K562 (cell line): ENCODE data around the gene PRR36. TPM values are rescaled to one million over a fixed set of nuclear protein-coding genes. Genes with fewer than 3 reads are reported as not detected.

Source experiments
- ATF4 ChIP-seq: fragments of 450-650 bp; formaldehyde crosslinking; IDR thresholded peaks from 2 replicates; pipeline ENCODE4 v1.4.0; 2022; ENCODE audit warnings: mild to moderate bottlenecking, moderate library complexity
- BHLHE40 ChIP-seq: IDR thresholded peaks from 2 replicates; pipeline ENCODE4 v1.6.1; 2011; ENCODE audit warnings: low read length, improper control_type of control experiment
- EHMT2 ChIP-seq: fragments of 450-650 bp; IDR thresholded peaks from 2 replicates; pipeline ENCODE4 v1.6.1; 2018; ENCODE audit warnings: antibody characterized with exemption
- ELF2 ChIP-seq: fragments of 250-450 bp; sonication (Bioruptor Pico); IDR thresholded peaks from 2 replicates; pipeline ENCODE4 v1.5.0; 2021; ENCODE audit warnings: mild to moderate bottlenecking
- ELF4 ChIP-seq: fragments of 450-650 bp; formaldehyde crosslinking; IDR thresholded peaks from 2 replicates; pipeline ENCODE4 v1.4.0; 2022; ENCODE audit warnings: missing genetic modification characterization
- KLF1 ChIP-seq: fragments of 450-650 bp; IDR thresholded peaks from 2 replicates; pipeline ENCODE4 v1.6.1; 2016; ENCODE audit warnings: missing genetic modification characterization, missing compliant biosample characterization
- L3MBTL2 ChIP-seq: fragments of 450-650 bp; IDR thresholded peaks from 2 replicates; pipeline ENCODE4 v1.6.1; 2016; ENCODE audit warnings: mild to moderate bottlenecking, moderate library complexity
- MEF2A ChIP-seq: IDR thresholded peaks from 2 replicates; pipeline ENCODE4 v1.6.1; 2011; ENCODE audit warnings: low read depth, mild to moderate bottlenecking, low read length, moderate library complexity; ENCODE audit not compliant: control insufficient read depth
- SMARCA5 ChIP-seq: fragments of 450-650 bp; IDR thresholded peaks from 2 replicates; pipeline ENCODE4 v1.6.1; 2016
- TCF7 ChIP-seq: sonication (generic); IDR thresholded peaks from 2 replicates; pipeline ENCODE4 v1.6.1; 2016; ENCODE audit warnings: antibody characterized with exemption, borderline replicate concordance
- U2AF1 ChIP-seq: fragments of 200-400 bp; formaldehyde crosslinking; optimal IDR thresholded peaks from 2 replicates; pipeline ENCODE3; 2017; ENCODE audit warnings: mild to moderate bottlenecking, low read depth, low read length, moderate library complexity
- U2AF2 ChIP-seq: fragments of 200-400 bp; formaldehyde crosslinking; optimal IDR thresholded peaks from 2 replicates; pipeline ENCODE3; 2017; ENCODE audit warnings: low read depth, mild to moderate bottlenecking, low read length
- XRCC4 ChIP-seq: IDR thresholded peaks from one replicate; pipeline ENCODE4 v1.6.1; 2011; ENCODE audit not compliant: insufficient read depth, insufficient read length; ENCODE audit errors: extremely low read depth
- YBX1 ChIP-seq: fragments of 450-650 bp; IDR thresholded peaks from 2 replicates; pipeline ENCODE4 v1.7.1; 2016; ENCODE audit warnings: mild to moderate bottlenecking
- ZKSCAN1 ChIP-seq: fragments of 150-350 bp; IDR thresholded peaks from 2 replicates; pipeline ENCODE4 v1.6.1; 2016; ENCODE audit warnings: low read depth, low read length
- ZNF184 ChIP-seq: sonication (generic); formaldehyde crosslinking; IDR thresholded peaks from 2 replicates; pipeline ENCODE4 v1.5.0; 2020; ENCODE audit warnings: missing genetic modification reagents
- ZNF41 ChIP-seq: fragments of 250-450 bp; sonication (Bioruptor Pico); conservative IDR thresholded peaks from 2 replicates; pipeline ENCODE4 v1.4.0; 2020; ENCODE audit warnings: mild to moderate bottlenecking
- ZNF511 ChIP-seq: sonication (generic); formaldehyde crosslinking; IDR thresholded peaks from 2 replicates; pipeline ENCODE4 v1.8.0; 2022; ENCODE audit warnings: mild to moderate bottlenecking, missing genetic modification reagents
- ZNF551 ChIP-seq: fragments of 250-450 bp; sonication (Bioruptor Pico); IDR thresholded peaks from 2 replicates; pipeline ENCODE4 v1.5.0; 2021; ENCODE audit warnings: mild to moderate bottlenecking, moderate library complexity
- ZNF644 ChIP-seq: fragments of 200-800 bp; sonication (Bioruptor generic); IDR thresholded peaks from 2 replicates; pipeline ENCODE4 v1.6.1; 2016; ENCODE audit warnings: low read depth, missing genetic modification characterization, missing compliant biosample characterization
- ZNF740 ChIP-seq, 3 experiments: fragments of 200-800 bp in 1 of 3; sonication (Bioruptor generic) in 1 of 3; sonication (generic) in 1 of 3; formaldehyde crosslinking in 1 of 3; IDR thresholded peaks; 2 replicates each; pipeline versions ENCODE4 v1.6.1 to v1.8.0; 2016 to 2022; ENCODE audit warnings: mild to moderate bottlenecking in 2 of 3, missing compliant biosample characterization in 2 of 3, missing genetic modification characterization in 2 of 3, missing genetic modification reagents in 1 of 3
- polyA plus RNA-seq, 8 experiments: library from polyadenylated mRNA; depleted of rRNA in 4 of 8; stranded (reverse) in 5 of 8; unstranded in 3 of 8; fragments of >200 nt; fragmentation: Nextera tagmentation in 2 of 8; fragmentation: Illumina TruSeq in 1 of 8; extraction: Ambion mirVana in 2 of 8; extraction: Trizol in 1 of 8; gene quantifications; 2 replicates each; pipeline versions ENCODE4 v1.2.1 to v1.2.3, GENCODE V29; 2011 to 2014; ENCODE audit warnings: inconsistent platforms in 1 of 8, missing spikeins in 1 of 8
- total RNA-seq, 7 experiments: library from RNA; depleted of rRNA in 6 of 7; stranded (reverse); fragments of >200 nt in 6 of 7; fragmentation: Illumina TruSeq in 2 of 7; extraction: Trizol in 2 of 7; gene quantifications; 2 replicates each; pipeline versions ENCODE4 v1.2.1 to v1.2.3, GENCODE V29; 2011 to 2021; ENCODE audit warnings: low replicate concordance in 1 of 7
- TF ChIP-seq, protein P1 (sequence below): IDR thresholded peaks from 3 replicates; pipeline ENCODE4 v1.6.1; 2011; ENCODE audit warnings: borderline replicate concordance, mild to moderate bottlenecking; ENCODE audit not compliant: insufficient read length, insufficient read depth
- TF ChIP-seq, protein P2 (sequence below): sonication (generic); formaldehyde crosslinking; IDR thresholded peaks from 2 replicates; pipeline ENCODE4 v1.9.0; 2022; ENCODE audit warnings: mild to moderate bottlenecking, missing genetic modification reagents
- TF ChIP-seq, protein P3 (sequence below): IDR thresholded peaks from 3 replicates; pipeline ENCODE4 v1.6.1; 2011; ENCODE audit warnings: borderline replicate concordance, mild to moderate bottlenecking, moderate library complexity; ENCODE audit not compliant: insufficient read length; ENCODE audit errors: extremely low read depth

Gene PRR36
- total and polyA plus RNA-seq, 9 of the 15 experiments (the other 6 are each of a cell fraction or from before 2014, with no cell fraction given), result 0.05 to 0.42 (median 0.06) TPM; not detected in 6

- no peak for TF ChIP-seq ELF4 (CRISPR knock-in tag)
- TF ChIP-seq ZNF184 (CRISPR knock-in tag), result no peak
- peak; percentile 56; the same call in 1 of the 2 replicates for TF ChIP-seq L3MBTL2
- TF ChIP-seq U2AF1, result peak; percentile 51
- no peak for TF ChIP-seq ZNF740 (CRISPR knock-in tag; IDR thresholded peaks at IDR 0.05)
- no peak for TF ChIP-seq ZNF740 (tag; IDR thresholded peaks at IDR 0.05)
- no peak for TF ChIP-seq EHMT2
- no peak for TF ChIP-seq U2AF2
- TF ChIP-seq, protein P1, sequence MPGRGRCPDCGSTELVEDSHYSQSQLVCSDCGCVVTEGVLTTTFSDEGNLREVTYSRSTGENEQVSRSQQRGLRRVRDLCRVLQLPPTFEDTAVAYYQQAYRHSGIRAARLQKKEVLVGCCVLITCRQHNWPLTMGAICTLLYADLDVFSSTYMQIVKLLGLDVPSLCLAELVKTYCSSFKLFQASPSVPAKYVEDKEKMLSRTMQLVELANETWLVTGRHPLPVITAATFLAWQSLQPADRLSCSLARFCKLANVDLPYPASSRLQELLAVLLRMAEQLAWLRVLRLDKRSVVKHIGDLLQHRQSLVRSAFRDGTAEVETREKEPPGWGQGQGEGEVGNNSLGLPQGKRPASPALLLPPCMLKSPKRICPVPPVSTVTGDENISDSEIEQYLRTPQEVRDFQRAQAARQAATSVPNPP, result no peak
- TF ChIP-seq SMARCA5, result no peak
- no peak for TF ChIP-seq KLF1 (tag)
- TF ChIP-seq, protein P2, sequence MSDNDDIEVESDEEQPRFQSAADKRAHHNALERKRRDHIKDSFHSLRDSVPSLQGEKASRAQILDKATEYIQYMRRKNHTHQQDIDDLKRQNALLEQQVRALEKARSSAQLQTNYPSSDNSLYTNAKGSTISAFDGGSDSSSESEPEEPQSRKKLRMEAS (CRISPR knock-in tag), result peak; percentile 60
- TF ChIP-seq ELF2, result no peak
- no peak for TF ChIP-seq ZNF41
- no peak for TF ChIP-seq ZNF551 (CRISPR knock-in tag)
- TF ChIP-seq ATF4 (CRISPR knock-in tag), result no peak
- TF ChIP-seq XRCC4, result no peak
- TF ChIP-seq, protein P3, sequence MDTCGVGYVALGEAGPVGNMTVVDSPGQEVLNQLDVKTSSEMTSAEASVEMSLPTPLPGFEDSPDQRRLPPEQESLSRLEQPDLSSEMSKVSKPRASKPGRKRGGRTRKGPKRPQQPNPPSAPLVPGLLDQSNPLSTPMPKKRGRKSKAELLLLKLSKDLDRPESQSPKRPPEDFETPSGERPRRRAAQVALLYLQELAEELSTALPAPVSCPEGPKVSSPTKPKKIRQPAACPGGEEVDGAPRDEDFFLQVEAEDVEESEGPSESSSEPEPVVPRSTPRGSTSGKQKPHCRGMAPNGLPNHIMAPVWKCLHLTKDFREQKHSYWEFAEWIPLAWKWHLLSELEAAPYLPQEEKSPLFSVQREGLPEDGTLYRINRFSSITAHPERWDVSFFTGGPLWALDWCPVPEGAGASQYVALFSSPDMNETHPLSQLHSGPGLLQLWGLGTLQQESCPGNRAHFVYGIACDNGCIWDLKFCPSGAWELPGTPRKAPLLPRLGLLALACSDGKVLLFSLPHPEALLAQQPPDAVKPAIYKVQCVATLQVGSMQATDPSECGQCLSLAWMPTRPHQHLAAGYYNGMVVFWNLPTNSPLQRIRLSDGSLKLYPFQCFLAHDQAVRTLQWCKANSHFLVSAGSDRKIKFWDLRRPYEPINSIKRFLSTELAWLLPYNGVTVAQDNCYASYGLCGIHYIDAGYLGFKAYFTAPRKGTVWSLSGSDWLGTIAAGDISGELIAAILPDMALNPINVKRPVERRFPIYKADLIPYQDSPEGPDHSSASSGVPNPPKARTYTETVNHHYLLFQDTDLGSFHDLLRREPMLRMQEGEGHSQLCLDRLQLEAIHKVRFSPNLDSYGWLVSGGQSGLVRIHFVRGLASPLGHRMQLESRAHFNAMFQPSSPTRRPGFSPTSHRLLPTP, result no peak
- no peak for TF ChIP-seq BHLHE40
- TF ChIP-seq ZNF644, result no peak
- TF ChIP-seq ZKSCAN1, result no peak
- no peak for TF ChIP-seq ZNF511
- TF ChIP-seq YBX1, result no peak
- TF ChIP-seq MEF2A, result no peak
- TF ChIP-seq TCF7, result no peak
Measured at GRCh38 chr19:7869453-7869909, 4.7 kb downstream of the PRR36 start (continued).
